ENCODE data around the gene DEFB127. TPM values are rescaled to one million over a fixed set of nuclear protein-coding genes. Genes with fewer than 3 reads are reported as not detected.

Gene DEFB127
- total RNA-seq, 1 experiment from 2014 or later, result not detected

Other genes starting within 250 kb of the DEFB127 start
- gene DEFB125, start 69.8 kb upstream of the DEFB127 start, total RNA-seq (2021), result not detected in 2 replicates
- gene DEFB126, start 14.9 kb upstream of the DEFB127 start, total RNA-seq (2021), result not detected in 2 replicates
- not detected in 2 replicates for gene DEFB128, start 32.3 kb downstream of the DEFB127 start, total RNA-seq (2021)
- gene DEFB129, start 69.8 kb downstream of the DEFB127 start, total RNA-seq (2021), result not detected in 2 replicates
- not detected in 2 replicates for gene DEFB132, start 100.3 kb downstream of the DEFB127 start, total RNA-seq (2021)
- gene C20orf96, start 133.3 kb downstream of the DEFB127 start, total RNA-seq (2021), result 13.8 and 14.5 TPM in 2 replicates
- gene ZCCHC3, start 140.1 kb downstream of the DEFB127 start, total RNA-seq (2021), result 41.3 and 43.3 TPM in 2 replicates
- gene SOX12, start 168.1 kb downstream of the DEFB127 start, total RNA-seq (2021), result 54.4 and 55.1 TPM in 2 replicates
- gene NRSN2, start 189.7 kb downstream of the DEFB127 start, total RNA-seq (2021), result 18.9 and 22.7 TPM in 2 replicates
- gene TRIB3, start 223.3 kb downstream of the DEFB127 start, total RNA-seq (2021), result 20.0 and 20.8 TPM in 2 replicates